DOHH2 (cell line): ENCODE measurements around the gene CSNK2A2.

Experiments
- H3F3A ChIP-seq: fragments of 200-600 bp; sonication (generic), shearing (Covaris generic); 2 replicates; pipeline ENCODE4 v1.6.0; 2016; ENCODE audit warnings: antibody characterized with exemption, mild to moderate bottlenecking; ENCODE audit not compliant: control insufficient read depth, insufficient read depth
- H3K27ac ChIP-seq: fragments of 200-600 bp; sonication (generic); 2 replicates; pipeline ENCODE4 v1.5.1; 2014; ENCODE audit warnings: low read depth, mild to moderate bottlenecking, low read length, moderate library complexity
- H3K27me3 ChIP-seq: fragments of 200-600 bp; sonication (generic); 2 replicates; pipeline ENCODE4 v1.6.1; 2014; ENCODE audit warnings: mild to moderate bottlenecking, low read length, mixed read lengths; ENCODE audit not compliant: control insufficient read depth
- H3K36me3 ChIP-seq: fragments of 200-600 bp; sonication (generic); 2 replicates; pipeline ENCODE4 v1.6.1; 2014; ENCODE audit warnings: mild to moderate bottlenecking, low read length, moderate library complexity, mixed read lengths; ENCODE audit not compliant: control insufficient read depth
- H3K4me1 ChIP-seq: fragments of 200-600 bp; sonication (generic); 2 replicates; pipeline ENCODE4 v1.6.1; 2014; ENCODE audit warnings: mild to moderate bottlenecking, low read length, mixed read lengths; ENCODE audit not compliant: control insufficient read depth
- H3K4me2 ChIP-seq: fragments of 200-600 bp; sonication (generic); 2 replicates; pipeline ENCODE4 v1.6.0; 2014; ENCODE audit warnings: mild to moderate bottlenecking, low read length, moderate library complexity
- H3K4me3 ChIP-seq: fragments of 200-600 bp; sonication (generic); 2 replicates; pipeline ENCODE4 v1.5.1; 2014; ENCODE audit warnings: mild to moderate bottlenecking, low read length, mixed read lengths
- H3K79me2 ChIP-seq: fragments of 200-600 bp; sonication (generic); 2 replicates; pipeline ENCODE4 v1.6.1; 2014; ENCODE audit warnings: mild to moderate bottlenecking, low read length, mixed read lengths; ENCODE audit not compliant: control insufficient read depth
- H3K9me2 ChIP-seq: fragments of 200-600 bp; sonication (generic); replicated peaks from 2 replicates; pipeline ENCODE4 v1.6.1; 2014; ENCODE audit warnings: mild to moderate bottlenecking, low read length, mixed read lengths; ENCODE audit not compliant: control insufficient read depth
- H3K9me3 ChIP-seq: fragments of 200-600 bp; sonication (generic); 2 replicates; pipeline ENCODE4 v1.6.1; 2014; ENCODE audit warnings: antibody characterized with exemption, low read length, mixed read lengths; ENCODE audit not compliant: control insufficient read depth, insufficient read depth
- H4K20me1 ChIP-seq: fragments of 200-600 bp; sonication (generic); 2 replicates; pipeline ENCODE4 v1.6.0; 2014; ENCODE audit warnings: low read depth, mild to moderate bottlenecking, antibody characterized with exemption, low read length, moderate library complexity; ENCODE audit not compliant: control insufficient read depth, insufficient read depth
- CTCF ChIP-seq: fragments of 200-600 bp; sonication (generic); IDR thresholded peaks from one replicate; pipeline ENCODE4 v1.5.1; 2014; ENCODE audit warnings: antibody characterized with exemption, mild to moderate bottlenecking, low read depth, low read length; ENCODE audit not compliant: poor library complexity, severe bottlenecking
- EZH2phosphoT487 ChIP-seq: fragments of 200-600 bp; sonication (generic); IDR thresholded peaks from 2 replicates; pipeline ENCODE4 v1.6.1; 2017; ENCODE audit warnings: borderline replicate concordance, mild to moderate bottlenecking, antibody characterized with exemption, low read length, moderate library complexity, mixed read lengths

Gene CSNK2A2

GRCh38 chr16:58129097-58129936 lies 68.6 kb downstream of the CSNK2A2 start, which contains the start of gene CFAP20:
CFAP20 (minus strand) TSS chr16:58129381; CDS start chr16:58129115, 266 bp downstream.
- no peaks in the 10 kb centered on the region for H3K27me3 ChIP-seq
- H3K4me3 ChIP-seq: peak within 1 kb of the TSS; percentile 77
- peaks cover 47% of the 10 kb centered on the region for H3K79me2 ChIP-seq
- peaks cover 38% of the 10 kb centered on the region for H3K4me1 ChIP-seq
- peak within 1 kb of the TSS; percentile 96 for H3K4me2 ChIP-seq
- TF ChIP-seq EZH2phosphoT487: no peak
- no peak for TF ChIP-seq CTCF
- H3K27ac ChIP-seq: peak within 1 kb of the TSS; percentile 64
- H3F3A ChIP-seq: peaks cover 3% of the 10 kb centered on the region
- no peaks in the 10 kb centered on the region for H3K9me2 ChIP-seq
- peaks cover 32% of the 10 kb centered on the region for H4K20me1 ChIP-seq
- H3K9me3 ChIP-seq: no peaks in the 10 kb centered on the region
- peaks cover 17% of the 10 kb centered on the region for H3K36me3 ChIP-seq

GRCh38 chr16:58128711-58129096 lies 69.2 kb downstream of the CSNK2A2 start:
- peak overlapping the region; percentile 77 for H3K4me3 ChIP-seq
- H3F3A ChIP-seq: peaks cover 7% of the 10 kb centered on the region
- no peaks in the 10 kb centered on the region for H3K27me3 ChIP-seq
- no peaks in the 10 kb centered on the region for H3K9me3 ChIP-seq
- H3K79me2 ChIP-seq: peaks cover 54% of the 10 kb centered on the region
- H3K9me2 ChIP-seq: no peaks in the 10 kb centered on the region
- peak overlapping the region; percentile 64 for H3K27ac ChIP-seq
- peak overlapping the region; percentile 96 for H3K4me2 ChIP-seq
- peaks cover 17% of the 10 kb centered on the region for H3K36me3 ChIP-seq
- H4K20me1 ChIP-seq: peaks cover 37% of the 10 kb centered on the region
- TF ChIP-seq CTCF: no peak
- TF ChIP-seq EZH2phosphoT487: no peak
- peaks cover 44% of the 10 kb centered on the region for H3K4me1 ChIP-seq

- Histone ChIP-seq H4K20me1 (peaks cover 38% of the 10 kb centered on the region), H3K4me2 (peak overlapping the region; percentile 96), H3K79me2 (peaks cover 57% of the 10 kb centered on the region), H3K36me3 (peaks cover 17% of the 10 kb centered on the region), H3K4me1 (peaks cover 45% of the 10 kb centered on the region), H3F3A (peaks cover 8% of the 10 kb centered on the region), H3K9me2 (no peaks in the 10 kb centered on the region), H3K4me3 (peak overlapping the region; percentile 77), H3K27ac (no peak overlapping the region), H3K27me3 (no peaks in the 10 kb centered on the region), H3K9me3 (no peaks in the 10 kb centered on the region)
- TF ChIP-seq EZH2phosphoT487 (no peak), CTCF (no peak)
Measured at GRCh38 chr16:58128181-58128631, 69.7 kb downstream of the CSNK2A2 start.
